B cell (primary cell): Measurements from ENCODE around the gene ADAP2. TPM values are rescaled to one million over a fixed set of nuclear protein-coding genes. Genes with fewer than 3 reads are reported as not detected.

Experiments used
- ATAC-seq: fragments of 200-7000 bp; cut with Tn5 transposase; one replicate; pipeline ENCODE4 v1.10.0; 2021; ENCODE audit warnings: low read depth, mild to moderate bottlenecking, moderate number of reproducible peaks, moderate library complexity
- CTCF ChIA-PET: fragments of 350-600 bp; sonication (Branson Sonifier 250); formaldehyde crosslinking; loops from one replicate; lab custom pipeline; 2021; ENCODE audit warnings: antibody characterized with exemption, inconsistent platforms; lab: Charles Lee
- POLR2A ChIA-PET: fragments of 350-600 bp; sonication (Branson Sonifier 250); formaldehyde crosslinking; loops from one replicate; lab custom pipeline; 2021; ENCODE audit warnings: antibody characterized with exemption; lab: Charles Lee
- DNase-seq: peaks from one replicate; pipeline ENCODE4 v3.0.0; 2013
- H2AFZ ChIP-seq: 2 replicates; pipeline ENCODE4 v1.6.1; 2012; ENCODE audit warnings: mild to moderate bottlenecking, low read depth, low read length; ENCODE audit not compliant: insufficient read depth, poor library complexity, severe bottlenecking
- H3K27ac ChIP-seq, 2 donors: 1 replicate in 1 of 2; 2 replicates in 1 of 2; pipeline ENCODE4 v1.5.1; 2012 to 2013; ENCODE audit warnings: low read length in 2 of 2, mild to moderate bottlenecking in 2 of 2, moderate library complexity in 1 of 2
- H3K27me3 ChIP-seq, 4 experiments: fragments of 200-600 bp in 1 of 4; sonication (generic) in 1 of 4; replicated peaks in 1 of 4; 1 replicate in 2 of 4; 2 replicates in 2 of 4; pipeline versions ENCODE4 v1.6.1 to v1.7.0; 2013 to 2016; ENCODE audit warnings: low read length in 3 of 4, mild to moderate bottlenecking in 2 of 4, mixed read lengths in 1 of 4, moderate library complexity in 1 of 4; ENCODE audit not compliant: insufficient read depth in 4 of 4, control insufficient read depth in 3 of 4; ENCODE audit errors: control extremely low read depth in 1 of 4
- H3K36me3 ChIP-seq, 2 experiments: replicated peaks in 1 of 2; 1 replicate in 1 of 2; 2 replicates in 1 of 2; pipeline versions ENCODE4 v1.6.1 to v1.7.1; 2013; ENCODE audit warnings: low read length in 1 of 2; ENCODE audit not compliant: insufficient read depth in 2 of 2, control insufficient read depth in 1 of 2; ENCODE audit errors: control extremely low read depth in 1 of 2, extremely low read depth in 1 of 2
- H3K4me1 ChIP-seq, 2 donors: fragments of 200-600 bp in 1 of 2; sonication (generic) in 1 of 2; 1 replicate in 1 of 2; 2 replicates in 1 of 2; pipeline versions ENCODE4 v1.5.1 to v1.6.1; 2013 to 2017; ENCODE audit warnings: low read length in 2 of 2; ENCODE audit not compliant: control insufficient read depth in 2 of 2, insufficient read depth in 2 of 2
- H3K4me2 ChIP-seq: replicated peaks from 2 replicates; pipeline ENCODE3; 2012; ENCODE audit warnings: mild to moderate bottlenecking, low read depth, low read length; ENCODE audit not compliant: poor library complexity, severe bottlenecking
- H3K4me3 ChIP-seq, 5 experiments: fragments of 200-600 bp in 1 of 5; sonication (generic) in 1 of 5; 1 replicate in 3 of 5; 2 replicates in 2 of 5; pipeline versions ENCODE4 v1.5.1 to v1.7.0; 2011 to 2016; ENCODE audit warnings: low read length in 4 of 5, mild to moderate bottlenecking in 4 of 5, low read depth in 2 of 5, control low read depth in 1 of 5, moderate library complexity in 1 of 5; ENCODE audit not compliant: insufficient read depth in 1 of 5; ENCODE audit errors: control extremely low read depth in 1 of 5, extremely low read depth in 1 of 5
- H3K79me2 ChIP-seq: fragments of 200-600 bp; sonication (generic); one replicate; pipeline ENCODE4 v1.6.0; 2016; ENCODE audit warnings: low read length; ENCODE audit not compliant: control insufficient read depth, insufficient read depth
- H3K9ac ChIP-seq: fragments of 200-600 bp; sonication (generic); 2 replicates; pipeline ENCODE4 v1.6.1; 2017; ENCODE audit warnings: mild to moderate bottlenecking, low read length, moderate library complexity
- H3K9me3 ChIP-seq, 3 donors: one replicate each; pipeline versions ENCODE4 v1.6.1 to v1.7.1; 2013; ENCODE audit warnings: low read length in 2 of 3; ENCODE audit not compliant: control insufficient read depth in 2 of 3, insufficient read depth in 1 of 3; ENCODE audit errors: control extremely low read depth in 1 of 3
- H4K20me1 ChIP-seq: 2 replicates; pipeline ENCODE4 v1.6.0; 2012; ENCODE audit warnings: mild to moderate bottlenecking, low read length; ENCODE audit not compliant: insufficient read depth, control insufficient read depth, poor library complexity, severe bottlenecking
- H3K27ac Mint-ChIP-seq: one replicate; pipeline ENCODE4 v1.8.0; 2021; ENCODE audit warnings: mixed read lengths
- H3K27me3 Mint-ChIP-seq: one replicate; pipeline ENCODE4 v1.8.0; 2021; ENCODE audit warnings: mixed read lengths
- H3K4me1 Mint-ChIP-seq: one replicate; pipeline ENCODE4 v1.8.0; 2021; ENCODE audit warnings: mixed read lengths
- H3K4me3 Mint-ChIP-seq: one replicate; pipeline ENCODE4 v1.8.0; 2021; ENCODE audit warnings: mixed read lengths
- H3K9me3 Mint-ChIP-seq: one replicate; pipeline ENCODE4 v1.8.0; 2022; ENCODE audit warnings: mixed read lengths; ENCODE audit not compliant: insufficient read depth
- EZH2 ChIP-seq: IDR thresholded peaks from 2 replicates; pipeline ENCODE4 v1.6.1; 2012; ENCODE audit warnings: borderline replicate concordance, low read depth, mild to moderate bottlenecking, moderate library complexity, low read length; ENCODE audit not compliant: insufficient read depth, poor library complexity, severe bottlenecking
- WGBS: methylation state at CpG from one replicate; pipeline ENCODE4 v1.1.5; 2013; ENCODE audit warnings: missing lambda C conversion rate; ENCODE audit not compliant: insufficient coverage; 5-methylcytosine and 5-hydroxymethylcytosine counted together
- intact Hi-C: fragments of 100-400 bp; cut with micrococcal nuclease; formaldehyde crosslinking; loops from one replicate; pipeline ENCODE4 v1.10.0; 2022
- polyA plus RNA-seq: library from polyadenylated mRNA; depleted of rRNA; stranded (reverse); fragments of >200 nt; gene quantifications from 2 replicates; pipeline ENCODE4 v1.2.3, GENCODE V29; 2012
- total RNA-seq, 2 donors: library from RNA; stranded (reverse); fragments of 120-200 nt in 1 of 2; gene quantifications; 1 replicate in 1 of 2; 2 replicates in 1 of 2; pipeline versions ENCODE4 v1.2.3 to v1.2.4, GENCODE V29; 2013 to 2022
- TF ChIP-seq, protein P1 (sequence below): fragments of 200-600 bp; IDR thresholded peaks from one replicate; pipeline ENCODE4 v1.8.0; 2022; ENCODE audit warnings: antibody characterized with exemption, mild to moderate bottlenecking

Gene ADAP2
- total and polyA plus RNA-seq, 2 donors (not counting 1 experiment from before 2014, with no cell fraction given), result 8.5 to 14.6 TPM

DNA sequence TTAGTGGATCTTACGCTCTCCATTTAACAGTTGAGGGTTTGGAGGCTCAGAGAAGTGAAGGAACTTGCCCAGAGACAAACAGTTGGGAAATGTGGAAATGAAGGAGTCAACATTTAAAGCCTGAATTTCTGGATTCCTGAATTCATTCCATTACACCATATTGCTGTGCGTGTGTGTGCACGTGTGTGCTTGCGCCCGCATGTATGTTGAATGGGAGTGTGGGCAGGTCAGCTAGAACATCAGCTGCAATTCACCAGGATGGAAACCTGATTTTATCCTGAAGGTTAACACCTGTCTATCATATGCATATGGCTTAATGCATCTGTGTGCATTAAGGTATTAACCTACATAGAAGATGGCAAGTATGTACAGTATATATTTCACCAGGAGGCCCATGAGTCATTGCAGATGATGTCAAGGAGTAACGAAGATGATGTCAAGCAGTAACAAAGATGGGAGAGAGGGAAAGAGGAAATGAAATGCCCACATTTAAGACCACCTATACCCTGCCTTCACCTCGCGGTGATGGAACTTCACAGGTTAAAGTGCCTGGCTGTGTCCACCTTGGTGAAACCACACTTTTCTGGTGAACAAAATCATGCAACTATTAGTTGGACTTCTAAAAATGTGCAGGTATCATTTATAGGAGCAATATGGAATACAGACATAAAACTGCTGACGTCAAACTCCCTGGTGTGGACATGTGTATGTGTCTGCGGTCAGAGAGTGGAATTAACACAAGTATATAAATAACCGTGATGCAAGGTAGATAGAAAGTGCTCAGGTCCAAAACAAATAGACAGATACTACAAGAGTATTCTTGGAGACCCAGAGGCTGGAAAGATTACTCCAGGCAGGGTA is 832 bp upstream of the ADAP2 start:
- peak overlapping the region; percentile 99 for H3K4me3 Mint-ChIP-seq
- Histone ChIP-seq H3K9me3 (no peaks in the 10 kb centered on the region), H3K27me3 (peaks cover 0 to 6% (median 0%) of the 10 kb centered on the region in 4 experiments), H3K27ac (no peak overlapping the region), H4K20me1 (no peaks in the 10 kb centered on the region), H2AFZ (peak overlapping the region; percentile 87), H3K9ac (peak overlapping the region; percentile 77), H3K4me3 (peak overlapping the region; percentile 61 to 96 (median 72)), H3K36me3 (no peaks in the 10 kb centered on the region), H3K4me2 (peak overlapping the region; percentile 87), H3K79me2 (no peaks in the 10 kb centered on the region), H3K4me1 (peaks cover 11 to 17% of the 10 kb centered on the region in 2 donors)
- CTCF ChIA-PET, result no interaction called here
- H3K4me1 Mint-ChIP-seq, result peaks cover 16% of the 10 kb centered on the region
- POLR2A ChIA-PET, result interaction anchor here (0.6 to 1.2 kb wide), 2 partner anchors 15 to 18 kb away, joined by 3 to 5 read pairs; no protein-coding TSS in a partner anchor
- no peak for ATAC-seq
- H3K27me3 Mint-ChIP-seq, result no peaks in the 10 kb centered on the region
- DNase-seq, result no peak
- intact Hi-C loops, result loop anchor here (1.0 kb wide), 1 partner anchor 49 kb away; no protein-coding TSS in a partner anchor
- peak overlapping the region; percentile 95 for H3K27ac Mint-ChIP-seq
- H3K9me3 Mint-ChIP-seq, result no peaks in the 10 kb centered on the region
- TF ChIP-seq, protein P1, sequence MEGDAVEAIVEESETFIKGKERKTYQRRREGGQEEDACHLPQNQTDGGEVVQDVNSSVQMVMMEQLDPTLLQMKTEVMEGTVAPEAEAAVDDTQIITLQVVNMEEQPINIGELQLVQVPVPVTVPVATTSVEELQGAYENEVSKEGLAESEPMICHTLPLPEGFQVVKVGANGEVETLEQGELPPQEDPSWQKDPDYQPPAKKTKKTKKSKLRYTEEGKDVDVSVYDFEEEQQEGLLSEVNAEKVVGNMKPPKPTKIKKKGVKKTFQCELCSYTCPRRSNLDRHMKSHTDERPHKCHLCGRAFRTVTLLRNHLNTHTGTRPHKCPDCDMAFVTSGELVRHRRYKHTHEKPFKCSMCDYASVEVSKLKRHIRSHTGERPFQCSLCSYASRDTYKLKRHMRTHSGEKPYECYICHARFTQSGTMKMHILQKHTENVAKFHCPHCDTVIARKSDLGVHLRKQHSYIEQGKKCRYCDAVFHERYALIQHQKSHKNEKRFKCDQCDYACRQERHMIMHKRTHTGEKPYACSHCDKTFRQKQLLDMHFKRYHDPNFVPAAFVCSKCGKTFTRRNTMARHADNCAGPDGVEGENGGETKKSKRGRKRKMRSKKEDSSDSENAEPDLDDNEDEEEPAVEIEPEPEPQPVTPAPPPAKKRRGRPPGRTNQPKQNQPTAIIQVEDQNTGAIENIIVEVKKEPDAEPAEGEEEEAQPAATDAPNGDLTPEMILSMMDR, result no peak
- TF ChIP-seq EZH2, result no peak
- WGBS, result no CpG with 5 or more reads among the region's 11 CpGs
